HG02884 (cell line): ENCODE results near the gene CHN2.

ENCODE experiments used
- ATAC-seq: cut with Tn5 transposase; IDR thresholded peaks from one replicate; pipeline ENCODE4 v1.9.1; 2021; ENCODE audit warnings: mild to moderate bottlenecking, moderate library complexity; ENCODE audit not compliant: unreplicated experiment

Gene CHN2

DNA sequence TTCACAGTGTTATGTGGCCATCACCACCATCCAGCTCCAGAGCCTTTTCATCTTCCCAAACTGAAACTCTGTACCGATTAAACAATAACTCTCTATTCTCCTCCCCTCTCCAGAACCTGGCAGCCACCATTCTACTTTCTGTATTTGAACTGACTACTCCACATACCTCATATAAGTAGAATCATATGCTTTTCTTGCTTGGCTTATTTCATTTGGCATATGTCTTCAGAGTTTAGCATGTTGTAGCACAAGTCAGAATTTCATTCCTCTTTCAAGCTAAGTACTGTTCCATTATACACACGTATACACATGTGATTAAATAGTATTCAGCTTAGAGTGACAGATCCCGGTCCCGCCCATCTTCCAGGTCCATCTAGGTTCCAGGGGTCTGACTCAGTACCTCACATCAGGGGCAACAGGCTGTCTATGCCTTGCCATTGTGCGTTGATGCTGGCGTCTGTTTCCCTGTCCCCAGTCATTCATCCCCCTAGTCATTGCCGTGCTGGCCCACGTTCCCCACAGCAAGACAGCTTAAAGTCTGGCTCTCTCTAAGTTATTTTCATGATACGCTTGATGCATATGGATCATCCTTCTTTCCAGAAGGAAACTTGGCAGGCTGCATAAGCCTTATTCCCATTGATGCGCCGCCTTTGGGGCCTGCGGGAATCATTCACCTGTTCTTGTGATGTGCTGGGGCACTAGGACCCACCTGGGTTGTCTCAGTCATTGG is 108.3 kb downstream of the CHN2 start:
- no peak for ATAC-seq

DNA sequence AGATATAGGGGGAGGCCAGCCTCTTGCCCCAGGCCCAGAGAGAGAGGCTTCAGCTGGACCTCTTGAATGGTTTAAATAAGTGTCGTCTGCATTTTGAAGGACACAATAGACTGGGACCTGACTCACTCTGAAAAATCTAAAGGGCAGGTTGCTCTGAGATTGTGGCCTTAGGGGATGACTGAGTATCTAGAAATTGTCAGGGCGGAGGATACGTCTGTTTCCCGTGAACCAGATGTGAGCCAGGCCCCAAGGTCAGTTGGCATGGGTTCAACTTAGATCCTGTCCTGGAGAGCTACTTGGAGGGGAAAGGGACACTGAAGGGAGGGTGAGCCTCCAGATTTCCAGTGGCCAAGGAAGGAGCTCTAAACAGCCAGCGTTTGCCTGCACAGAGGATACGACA is 110.2 kb downstream of the CHN2 start:
- no peak for ATAC-seq

DNA sequence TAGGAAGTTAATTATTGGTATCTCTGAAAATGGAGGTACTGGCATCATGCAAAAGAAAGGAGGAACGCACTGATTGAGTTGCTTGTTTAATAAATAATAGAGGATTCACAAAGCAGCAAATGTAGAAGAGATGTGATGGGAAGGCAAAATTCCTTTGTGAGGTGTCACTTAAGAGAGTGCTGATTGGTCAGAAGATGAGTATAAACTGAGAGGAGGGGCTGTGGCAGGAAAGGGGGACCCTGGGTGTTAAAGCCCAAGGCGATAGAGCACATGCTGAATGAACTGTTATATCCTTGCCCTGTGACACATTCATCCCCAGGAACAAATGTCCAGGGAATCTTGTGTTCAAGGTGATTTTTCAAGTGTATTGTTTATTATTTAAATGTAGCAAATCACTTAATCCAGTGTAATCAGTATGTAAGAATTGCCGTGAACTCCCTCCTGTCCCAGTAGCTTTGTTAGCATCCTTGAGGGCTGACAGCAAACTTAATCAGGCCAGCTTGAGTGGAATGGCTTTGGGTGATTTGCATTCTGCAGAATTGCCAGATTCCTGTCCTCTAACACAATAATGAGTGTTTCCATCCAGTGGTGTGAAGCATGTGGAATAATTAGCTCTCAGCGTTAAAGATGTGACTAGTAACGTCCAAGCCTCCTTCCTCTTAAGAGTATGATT is 111.9 kb downstream of the CHN2 start:
- no peak for ATAC-seq

DNA sequence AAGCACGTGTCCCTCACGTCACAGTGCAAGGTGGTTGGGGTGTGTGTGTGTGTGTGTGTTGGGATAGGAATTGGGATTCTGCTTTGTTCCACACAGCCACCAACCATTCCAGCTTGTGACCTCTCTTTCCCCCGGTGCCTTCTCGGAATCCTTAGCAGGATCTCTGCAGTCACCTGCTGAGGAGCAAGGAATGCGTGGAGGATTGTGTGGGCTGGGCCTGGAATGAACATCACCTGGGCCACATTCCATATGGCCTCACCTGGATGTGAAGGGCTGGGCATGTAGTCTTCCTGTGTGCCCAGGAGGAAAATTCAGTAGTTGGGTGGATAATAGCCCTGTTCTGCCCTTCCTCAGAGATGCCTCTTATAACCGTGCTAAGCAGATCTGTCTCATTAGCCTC is 113.8 kb downstream of the CHN2 start:
- ATAC-seq, result no peak

DNA sequence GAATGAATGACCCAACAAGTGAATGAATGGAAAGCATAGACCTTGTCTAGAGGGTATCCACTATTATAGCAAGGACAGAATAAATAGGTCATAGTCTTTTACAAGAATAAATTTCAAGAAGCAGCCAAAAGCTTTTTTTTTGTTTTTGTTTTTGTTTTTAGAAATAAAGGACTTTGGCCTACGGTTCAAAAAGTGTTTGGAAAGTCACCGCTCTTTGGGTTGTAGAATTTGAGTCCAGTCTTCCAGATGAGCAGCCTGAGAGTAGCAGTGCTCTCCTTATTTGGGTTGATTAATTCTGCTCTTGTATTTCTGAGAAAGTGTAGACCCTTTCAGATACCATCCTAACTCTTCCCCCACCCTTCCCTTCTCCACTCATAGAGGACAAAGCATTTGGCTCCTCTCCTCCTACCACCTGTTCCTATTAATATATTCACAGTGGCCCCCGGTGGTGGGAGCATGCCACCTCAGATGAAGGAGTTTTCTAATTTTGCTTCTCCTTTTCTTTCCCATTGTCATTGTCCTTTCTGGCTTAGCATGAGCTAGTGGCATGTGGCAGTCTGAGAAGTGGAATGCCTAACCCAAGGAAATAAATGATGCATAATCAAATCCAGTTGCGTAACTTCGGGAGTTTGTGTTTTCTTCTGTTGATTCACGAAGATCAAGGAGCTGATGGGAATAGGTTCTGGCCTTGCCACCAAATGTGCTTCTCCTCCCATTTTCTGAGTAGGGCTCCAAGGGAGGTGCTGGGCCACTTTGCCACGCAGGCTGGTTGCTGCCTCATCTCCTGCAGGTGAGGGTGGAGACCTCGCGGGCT is 114.7 kb downstream of the CHN2 start:
- no peak for ATAC-seq

DNA sequence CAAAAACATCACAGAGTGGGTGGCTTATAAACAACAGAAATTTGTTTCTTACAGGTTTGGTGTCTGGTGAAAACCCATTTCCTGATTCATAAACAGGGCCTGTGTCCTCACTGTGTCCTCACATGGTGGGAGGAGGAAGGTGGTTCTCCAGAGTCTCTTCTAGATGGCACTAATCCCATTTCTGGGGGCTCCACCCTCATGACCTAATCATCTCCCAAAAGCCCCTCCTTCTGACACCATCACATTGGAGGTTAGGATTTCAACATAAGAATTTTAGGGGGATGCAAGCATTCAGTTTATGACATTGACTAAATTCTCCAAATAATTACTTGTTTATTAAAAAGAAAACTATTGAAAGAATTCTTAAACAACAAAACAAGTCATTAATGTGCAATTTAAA is 116.0 kb downstream of the CHN2 start:
- no peak for ATAC-seq

DNA sequence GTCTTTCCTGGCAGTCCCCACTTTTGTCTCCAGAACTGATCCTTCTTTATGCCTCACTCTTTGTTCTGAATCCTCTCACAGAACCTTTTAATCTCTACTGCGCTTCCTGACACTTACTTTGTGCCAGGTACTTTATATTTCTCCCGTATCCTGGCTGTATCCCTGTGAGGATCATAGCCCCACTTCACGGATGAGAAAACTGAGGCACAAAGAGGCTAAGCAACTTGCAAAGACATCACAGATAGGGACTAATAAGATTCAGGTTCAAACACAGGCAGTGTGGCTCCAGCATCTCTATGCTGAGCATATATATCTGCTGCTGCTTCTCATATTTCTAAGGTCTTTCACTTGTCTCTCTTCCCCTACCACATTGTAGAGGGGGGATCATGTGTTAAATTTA is 116.7 kb downstream of the CHN2 start:
- ATAC-seq, result no peak

DNA sequence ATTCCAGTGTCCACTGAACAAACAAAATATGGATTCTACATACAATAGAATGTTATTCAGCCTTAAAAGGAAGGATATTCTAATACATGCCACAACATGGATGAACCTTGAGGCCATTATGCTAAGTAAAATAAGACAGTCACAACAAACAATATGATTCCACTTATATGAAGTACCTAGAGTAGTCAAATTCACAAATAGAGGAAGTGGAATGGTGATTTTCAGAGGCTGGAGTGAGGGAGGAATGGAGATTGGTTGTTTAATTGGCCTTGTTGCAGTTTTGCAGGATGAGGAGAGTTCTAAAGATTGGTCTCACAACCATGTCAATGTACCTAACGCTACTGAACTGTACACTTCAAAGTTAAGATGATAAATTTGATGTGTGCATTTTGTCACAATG is 119.6 kb downstream of the CHN2 start:
- no peak for ATAC-seq

DNA sequence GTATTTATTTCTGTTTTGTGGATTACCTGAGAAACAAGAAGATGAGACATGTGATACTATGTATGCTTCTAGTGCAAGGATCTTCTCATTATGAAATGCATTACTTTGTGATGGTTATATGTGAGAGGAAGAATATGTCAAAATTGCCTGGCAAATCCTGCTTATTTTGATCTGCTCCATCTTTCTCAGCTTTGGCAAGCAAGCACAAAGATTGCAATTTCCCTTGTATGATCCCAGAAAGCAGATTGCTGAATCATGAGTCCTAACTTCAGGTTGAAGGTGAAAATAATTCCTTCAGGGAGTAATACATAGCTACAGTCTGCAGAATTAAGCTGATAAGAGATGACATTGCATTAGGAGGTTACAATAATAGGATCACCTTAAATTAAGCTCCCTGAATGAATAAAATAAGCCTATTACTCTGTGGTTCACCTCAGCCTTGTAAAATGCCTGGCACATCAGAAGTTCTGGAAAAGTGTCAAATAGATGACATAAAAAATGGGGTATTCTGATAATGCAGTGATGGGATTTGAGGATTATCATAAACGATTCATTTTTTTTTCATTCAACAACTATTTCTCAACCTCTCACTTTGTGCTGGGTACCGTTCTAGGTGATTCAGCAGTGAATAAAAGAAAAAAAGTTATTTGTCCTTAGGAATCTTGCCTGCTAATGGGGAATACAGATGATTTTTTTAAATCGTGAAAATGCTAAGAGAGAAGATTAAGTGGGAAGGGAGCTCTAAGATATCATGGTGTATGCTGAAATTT is 120.7 kb downstream of the CHN2 start:
- no peak for ATAC-seq

DNA sequence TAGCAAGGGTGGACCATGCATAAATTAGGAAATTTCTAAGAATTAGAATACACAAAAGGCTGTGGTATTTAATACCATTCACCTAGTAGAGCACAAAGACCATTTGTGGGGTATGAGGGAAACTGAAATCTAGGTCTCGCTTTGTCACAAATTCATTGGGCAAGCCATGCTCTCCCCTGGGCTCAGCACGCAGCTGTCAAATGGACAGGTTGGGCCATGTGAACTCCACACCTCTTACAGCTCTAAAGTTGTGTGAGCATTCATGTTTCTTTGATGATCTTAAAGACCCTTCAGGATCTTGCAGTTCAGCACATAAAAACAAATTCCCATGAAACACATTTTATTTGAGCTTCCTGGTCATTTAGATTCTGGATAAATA is 121.3 kb downstream of the CHN2 start:
- ATAC-seq, result no peak

DNA sequence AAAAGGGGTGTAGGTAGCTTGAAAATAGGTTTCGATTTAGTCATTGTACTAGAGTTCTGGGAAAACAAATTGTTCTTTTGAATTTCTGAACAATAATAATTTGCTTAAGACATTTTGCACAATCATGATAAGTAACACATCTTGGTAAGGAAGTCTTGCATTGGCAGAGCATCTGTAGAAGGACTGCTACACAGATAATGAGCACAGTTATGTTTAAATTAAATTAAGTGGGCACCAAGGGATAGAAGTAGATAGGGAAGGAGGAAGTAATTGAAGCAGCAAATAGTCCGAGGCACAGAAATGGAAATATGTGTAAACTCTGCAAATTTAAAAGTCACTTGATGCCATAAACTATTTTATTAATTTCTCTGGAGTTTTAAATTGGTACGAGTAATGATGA is 122.4 kb downstream of the CHN2 start:
- ATAC-seq, result no peak

DNA sequence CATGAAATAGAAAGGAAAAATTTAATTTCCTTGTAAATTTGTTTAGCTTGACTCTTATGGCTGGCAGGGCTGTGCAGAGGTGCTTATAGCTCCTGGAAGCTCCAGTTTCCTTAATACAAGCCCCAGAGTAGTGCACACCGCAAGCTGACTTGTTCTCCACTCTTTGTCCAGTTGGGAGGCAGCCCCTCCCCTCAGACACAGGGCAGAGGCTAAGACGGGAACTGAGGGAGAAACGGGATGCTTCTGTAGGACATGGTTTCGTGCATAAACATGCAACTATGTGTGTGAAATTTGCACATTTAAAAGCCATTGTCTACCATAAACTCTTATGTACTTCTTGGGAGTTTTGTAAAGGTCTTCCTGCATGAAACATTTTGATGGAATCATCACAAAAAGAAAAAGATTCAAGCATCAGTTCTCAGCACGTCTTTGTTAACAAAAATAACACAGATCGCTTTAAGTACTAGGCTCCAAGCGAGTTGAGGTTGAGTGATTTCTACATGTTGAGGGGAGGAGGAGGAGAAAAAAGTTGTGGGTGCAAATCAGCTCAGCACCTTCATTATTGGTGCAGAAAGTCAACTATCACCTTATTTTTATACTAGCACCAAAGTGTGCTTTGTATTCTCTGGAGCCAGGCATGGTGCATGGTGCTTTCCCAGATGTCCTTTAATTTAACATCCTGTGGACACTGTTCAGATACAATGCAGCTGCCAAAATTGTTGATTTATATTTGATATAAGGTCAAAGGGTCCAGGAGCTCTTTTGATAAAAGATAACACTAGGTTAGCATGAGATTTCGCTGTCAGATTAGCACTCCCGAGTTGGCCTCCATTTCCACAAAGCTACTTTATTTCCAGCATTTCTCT is 124.5 kb downstream of the CHN2 start:
- ATAC-seq, result no peak

DNA sequence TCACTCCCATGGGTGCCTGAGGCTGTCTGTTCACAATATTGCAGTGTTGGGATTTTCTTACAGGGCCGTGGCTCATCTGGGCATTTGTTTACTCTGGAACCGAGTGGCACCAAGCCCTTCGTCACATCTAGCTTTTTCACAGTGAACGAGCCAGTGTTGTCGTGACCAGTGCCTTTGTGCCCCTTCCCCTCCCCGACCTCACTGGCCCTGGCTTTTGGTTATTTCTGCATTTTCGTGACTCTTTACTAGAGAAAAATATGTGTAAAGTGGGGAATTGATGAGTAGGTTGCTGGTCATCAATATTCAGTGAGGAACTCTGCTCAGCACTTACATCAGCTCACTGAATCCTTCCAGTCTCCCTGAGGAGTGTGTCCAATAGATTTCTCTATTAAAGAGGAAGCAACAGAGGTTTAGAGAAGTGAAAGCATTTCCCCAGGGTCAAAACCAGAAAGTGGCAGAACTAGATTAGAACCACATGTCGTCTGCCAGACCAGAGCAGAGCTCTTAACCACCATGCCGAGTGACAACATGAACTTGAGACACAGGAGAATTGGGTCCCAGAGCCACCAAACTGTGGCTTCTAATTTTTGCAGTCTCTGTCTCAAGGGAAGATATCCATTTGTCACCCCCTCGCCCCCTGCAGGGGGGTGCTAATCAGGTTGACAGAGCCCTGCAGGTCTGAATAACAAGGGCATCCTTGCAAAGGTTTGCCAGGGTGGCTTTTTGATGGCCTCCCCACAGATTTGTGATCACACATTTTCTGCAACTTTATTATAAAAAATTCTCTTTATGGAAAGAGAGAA is 125.3 kb downstream of the CHN2 start:
- peak; percentile 52 for ATAC-seq

DNA sequence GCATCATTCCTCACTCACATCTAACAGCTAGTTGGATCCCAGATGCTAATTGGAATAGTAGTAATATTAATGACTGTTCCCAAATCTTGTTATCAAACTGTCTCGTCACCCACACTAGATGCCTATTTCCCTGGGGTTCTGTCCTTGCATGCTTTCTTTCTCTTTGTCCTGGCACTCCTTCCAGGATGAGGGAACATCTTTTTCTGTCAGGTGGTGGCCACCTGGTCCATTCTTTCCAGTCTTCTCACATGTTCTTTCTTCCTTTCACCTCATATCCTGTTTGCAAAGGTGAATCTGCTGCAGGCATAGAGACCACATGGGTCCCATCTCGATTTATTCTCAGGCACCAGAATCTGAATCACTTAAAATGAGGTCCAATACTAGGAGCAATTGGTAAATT is 126.0 kb downstream of the CHN2 start:
- no peak for ATAC-seq

DNA sequence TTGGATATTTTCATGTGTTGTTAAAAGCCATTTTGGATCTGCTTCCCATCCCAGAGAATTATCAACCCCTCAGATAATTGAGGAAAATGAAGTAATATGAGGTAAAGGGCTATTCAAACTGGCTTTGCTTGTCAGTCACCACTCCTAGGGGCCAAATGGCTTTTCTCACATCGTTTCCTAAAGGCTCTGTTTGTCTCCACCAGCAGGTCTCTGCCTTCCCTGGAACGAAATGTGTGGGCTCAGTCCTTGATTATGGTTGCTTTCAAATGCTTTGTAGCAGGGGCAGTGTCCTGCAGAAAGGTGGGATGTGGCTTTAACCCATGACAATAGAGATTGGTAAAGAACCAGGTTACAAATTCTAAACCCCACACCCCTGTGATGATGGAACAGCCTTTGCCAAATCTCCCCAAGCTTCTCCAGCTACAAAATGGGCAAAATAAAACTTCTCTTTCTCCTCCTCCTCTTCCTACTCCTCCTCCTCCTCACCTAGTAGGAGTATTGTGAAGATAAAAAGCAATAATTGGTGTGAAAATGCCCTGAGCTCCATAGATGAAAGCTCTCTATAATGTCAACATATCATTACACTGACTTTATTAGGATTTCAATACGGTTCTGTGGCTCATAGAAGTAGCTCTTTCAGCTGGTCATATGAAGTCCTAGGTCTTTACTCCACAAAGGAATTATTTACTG is 127.6 kb downstream of the CHN2 start:
- no peak for ATAC-seq

DNA sequence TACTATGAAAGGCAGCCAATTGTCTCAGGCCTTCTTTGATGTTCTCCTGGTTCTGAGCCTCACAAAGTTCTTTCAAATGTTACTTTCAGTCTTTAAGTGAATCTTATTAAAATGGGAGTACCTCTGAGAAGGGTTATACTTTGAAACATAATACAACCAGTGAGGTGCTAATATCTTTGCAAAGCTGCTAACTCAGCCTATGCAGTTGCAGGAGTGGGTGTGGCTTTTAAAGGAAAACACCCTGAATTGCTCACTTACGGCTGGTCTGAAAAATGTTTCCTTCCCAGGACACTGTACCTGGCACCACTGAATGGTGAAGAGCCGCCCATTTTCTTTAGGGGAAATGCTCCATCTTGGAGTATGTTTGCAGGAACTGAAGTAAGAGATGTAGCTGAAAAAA is 130.9 kb downstream of the CHN2 start:
- ATAC-seq, result no peak

DNA sequence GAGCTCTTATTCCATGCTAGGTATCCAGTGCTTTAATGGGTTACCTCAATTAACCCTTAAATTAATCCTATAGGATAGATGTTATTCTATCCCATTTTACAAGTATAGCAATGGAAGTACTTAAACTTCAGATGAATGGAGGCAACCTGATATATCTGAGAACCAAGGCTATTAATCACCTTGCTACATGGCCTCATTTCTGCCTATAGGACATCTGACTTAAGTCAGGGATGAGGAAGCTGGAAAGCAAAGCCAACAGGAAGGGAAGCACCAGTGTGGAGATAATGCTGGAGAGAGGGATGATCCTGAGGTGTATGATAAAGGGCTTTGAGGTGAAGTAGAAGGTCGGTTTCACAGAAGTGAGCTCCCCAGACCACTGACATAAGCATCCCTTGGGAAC is 132.3 kb downstream of the CHN2 start:
- no peak for ATAC-seq

DNA sequence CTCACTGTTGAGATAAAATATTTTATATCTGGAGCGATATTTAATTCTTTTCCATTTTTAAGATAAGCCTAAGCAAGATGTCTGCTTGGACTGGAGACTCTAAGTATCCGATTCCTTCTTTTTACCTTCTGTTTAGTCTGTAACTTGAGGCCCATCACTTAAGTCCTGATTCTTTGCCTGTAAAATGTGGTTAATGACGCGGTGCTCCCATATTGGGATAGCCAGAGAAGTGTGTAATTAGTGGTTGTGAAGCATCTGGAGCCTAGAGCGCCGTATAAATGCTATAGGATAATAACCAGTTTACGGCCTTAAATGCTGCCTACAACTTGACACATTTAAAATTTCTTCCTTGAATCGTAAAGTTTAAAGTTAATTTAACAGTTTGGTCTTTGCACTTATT is 132.9 kb downstream of the CHN2 start:
- no peak for ATAC-seq

DNA sequence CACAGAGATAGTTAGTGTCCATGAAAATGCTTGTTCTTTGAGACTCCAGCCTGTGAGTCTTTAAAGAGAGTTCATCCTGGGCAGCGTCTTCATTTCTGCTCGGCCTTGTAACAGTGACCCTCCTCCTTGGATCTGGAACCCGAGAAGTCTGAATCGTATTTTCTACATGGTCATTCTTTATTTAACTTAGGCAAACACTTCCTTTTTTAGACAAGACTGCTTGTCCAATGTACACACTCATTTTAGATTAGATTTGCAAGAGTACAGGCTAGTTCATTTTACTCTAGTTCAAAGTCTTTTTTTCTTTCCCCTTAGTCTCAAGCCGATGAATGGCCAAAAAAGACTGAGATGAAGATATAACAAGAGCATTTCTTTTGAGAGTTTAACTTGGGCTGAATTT is 133.5 kb downstream of the CHN2 start:
- ATAC-seq, result no peak
